Fibroblast of lung (primary cell): ENCODE results near the gene SKIL. TPM values are rescaled to one million over a fixed set of nuclear protein-coding genes. Genes with fewer than 3 reads are reported as not detected.

ENCODE experiments used
- DNase-seq, 2 donors: peaks; one replicate each; pipeline versions ENCODE4 v3.0.0 to v3.0.0-alpha.2; 2010; ENCODE audit warnings: low read depth in 2 of 2
- H2AFZ ChIP-seq: 2 replicates; pipeline ENCODE4 v1.5.1; 2012; ENCODE audit warnings: low read length, control low read depth, inconsistent platforms
- H3K27ac ChIP-seq: 2 replicates; pipeline ENCODE4 v1.5.1; 2011; ENCODE audit warnings: low read length, control low read depth; ENCODE audit not compliant: insufficient read depth
- H3K27me3 ChIP-seq: 2 replicates; pipeline ENCODE4 v1.5.1; 2011; ENCODE audit warnings: mild to moderate bottlenecking, low read length; ENCODE audit not compliant: control insufficient read depth, insufficient read depth
- H3K36me3 ChIP-seq: 2 replicates; pipeline ENCODE4 v1.5.1; 2011; ENCODE audit warnings: low read length; ENCODE audit not compliant: control insufficient read depth, insufficient read depth
- H3K4me1 ChIP-seq: 2 replicates; pipeline ENCODE4 v1.5.1; 2011; ENCODE audit warnings: low read length; ENCODE audit not compliant: control insufficient read depth, insufficient read depth; ENCODE audit errors: extremely low read depth
- H3K4me2 ChIP-seq: 2 replicates; pipeline ENCODE4 v1.5.1; 2011; ENCODE audit warnings: low read length, control low read depth; ENCODE audit not compliant: insufficient read depth; ENCODE audit errors: extremely low read depth
- H3K4me3 ChIP-seq, 4 experiments: fragments of 200-600 bp in 1 of 4; sonication (generic) in 1 of 4; replicated peaks in 1 of 4; 2 replicates each; pipeline ENCODE4 v1.5.1; 2011 to 2016; ENCODE audit warnings: low read length in 4 of 4, low read depth in 3 of 4, mild to moderate bottlenecking in 3 of 4, control low read depth in 2 of 4, inconsistent platforms in 1 of 4, mixed read lengths in 1 of 4; ENCODE audit not compliant: insufficient read depth in 1 of 4; ENCODE audit errors: control extremely low read depth in 1 of 4
- H3K79me2 ChIP-seq: 2 replicates; pipeline ENCODE4 v1.5.1; 2012; ENCODE audit warnings: mild to moderate bottlenecking, low read length, inconsistent platforms; ENCODE audit not compliant: control insufficient read depth, insufficient read depth
- H3K9ac ChIP-seq: 2 replicates; pipeline ENCODE4 v1.5.1; 2011; ENCODE audit warnings: mild to moderate bottlenecking, low read length, control low read depth; ENCODE audit not compliant: insufficient read depth
- H3K9me3 ChIP-seq: 2 replicates; pipeline ENCODE4 v1.5.1; 2012; ENCODE audit warnings: low read depth, low read length; ENCODE audit not compliant: control insufficient read depth, insufficient read depth
- H4K20me1 ChIP-seq: 2 replicates; pipeline ENCODE4 v1.5.1; 2011; ENCODE audit warnings: low read length; ENCODE audit not compliant: control insufficient read depth, insufficient read depth; ENCODE audit errors: extremely low read depth
- EZH2 ChIP-seq: IDR thresholded peaks from 2 replicates; pipeline ENCODE4 v1.5.1; 2012; ENCODE audit warnings: low read length, control low read depth, mild to moderate bottlenecking; ENCODE audit errors: missing control alignments
- polyA plus RNA-seq, 2 donors: library from polyadenylated mRNA; depleted of rRNA in 1 of 2; stranded (reverse) in 1 of 2; unstranded in 1 of 2; fragments of >200 nt; gene quantifications; 2 replicates each; pipeline ENCODE4 v1.2.1, GENCODE V29; 2011 to 2012; ENCODE audit warnings: missing spikeins in 1 of 2
- total RNA-seq: library from RNA; depleted of rRNA; stranded (reverse); fragments of >200 nt; gene quantifications from 2 replicates; pipeline ENCODE4 v1.2.1, GENCODE V29; 2014
- TF ChIP-seq, protein P1 (sequence below), 2 donors: IDR thresholded peaks in 1 of 2; conservative IDR thresholded peaks in 1 of 2; 1 replicate in 1 of 2; 2 replicates in 1 of 2; pipeline ENCODE4 v1.5.1; 2011 to 2012; ENCODE audit warnings: low read length in 2 of 2, control low read depth in 1 of 2, inconsistent platforms in 1 of 2, low read depth in 1 of 2, mild to moderate bottlenecking in 1 of 2

The SKIL gene
- total and polyA plus RNA-seq, 2 donors (not counting 1 experiment from before 2014, with no cell fraction given): 15.3 to 33.4 TPM

DNA sequence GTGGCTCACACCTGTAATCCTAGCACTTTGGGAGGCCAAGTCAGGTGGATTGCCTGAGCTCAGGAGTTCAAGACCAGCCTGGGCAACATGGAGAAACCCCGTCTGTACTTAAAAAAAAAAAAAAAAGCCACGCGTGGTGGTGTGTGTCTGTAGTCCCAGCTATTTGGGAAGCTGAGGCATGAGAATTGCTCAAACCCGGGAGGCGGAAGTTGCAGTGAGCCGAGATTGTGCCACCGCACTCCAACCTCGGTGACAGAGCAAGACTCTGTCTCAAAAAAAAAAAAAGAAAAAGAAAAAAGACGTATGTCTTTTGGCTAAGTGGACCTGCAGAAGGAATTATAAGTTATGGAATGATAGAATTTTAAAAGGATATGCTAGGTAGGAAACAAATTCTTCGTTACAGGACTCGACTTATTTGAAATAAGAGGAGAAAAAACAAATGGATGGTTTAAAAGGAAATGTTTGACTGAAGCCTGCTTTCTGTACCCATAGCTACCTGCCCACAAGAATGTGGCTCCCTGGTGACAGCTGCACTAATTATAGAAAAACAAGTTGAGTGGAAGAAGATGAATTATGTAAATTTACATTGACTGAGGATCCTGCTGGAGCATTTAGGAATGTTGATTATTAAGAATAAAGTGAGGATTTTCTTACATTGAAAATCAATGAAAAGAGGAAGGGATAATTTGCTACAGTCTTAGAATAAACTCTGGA, 36.0 kb upstream of the SKIL start:
- Histone ChIP-seq H4K20me1 (no peaks in the 10 kb centered on the region), H3K9ac (no peak overlapping the region)

DNA sequence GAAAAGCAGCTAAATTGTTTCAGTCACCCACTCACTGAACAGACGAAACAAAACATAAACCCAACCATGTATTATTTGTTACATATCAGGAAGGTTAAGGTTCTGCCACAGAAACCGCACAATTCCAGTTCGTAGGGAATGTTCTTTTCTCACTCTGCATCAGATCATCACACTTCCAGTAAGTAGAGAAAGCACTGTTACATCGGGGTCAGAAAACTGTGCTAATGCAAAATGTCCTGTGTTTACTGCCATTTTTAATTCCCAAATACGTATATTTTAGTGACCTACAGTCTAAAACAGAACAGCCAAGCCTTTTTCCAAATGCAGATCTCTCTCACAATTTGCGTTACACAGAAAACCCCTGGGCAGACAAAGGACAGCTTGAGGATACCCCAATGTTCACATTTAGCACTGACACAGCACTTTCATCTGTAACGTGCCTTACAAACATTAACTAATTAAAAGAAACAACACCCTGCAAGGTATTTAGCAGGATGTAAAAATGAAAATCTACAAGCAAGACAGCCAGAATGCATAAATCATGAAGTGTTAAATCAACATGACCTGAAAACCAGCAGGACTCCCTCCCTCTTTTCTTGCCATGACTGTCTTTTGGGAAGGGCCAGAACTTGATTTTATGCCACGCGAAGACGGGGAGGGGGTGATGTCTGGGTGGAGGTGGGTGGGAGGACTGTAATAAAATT, 34.8 kb upstream of the SKIL start:
- Histone ChIP-seq H2AFZ (peak overlapping the region; percentile 51), H3K4me3 (peak overlapping the region in 1 of 4 experiments; percentile 11), H3K79me2 (no peaks in the 10 kb centered on the region), H3K36me3 (no peaks in the 10 kb centered on the region), H3K9me3 (no peaks in the 10 kb centered on the region), H3K9ac (no peak overlapping the region), H3K4me1 (no peaks in the 10 kb centered on the region), H3K27ac (no peak overlapping the region), H3K4me2 (no peak overlapping the region), H3K27me3 (no peaks in the 10 kb centered on the region), H4K20me1 (no peaks in the 10 kb centered on the region)
- TF ChIP-seq EZH2: no peak
- TF ChIP-seq, protein P1, sequence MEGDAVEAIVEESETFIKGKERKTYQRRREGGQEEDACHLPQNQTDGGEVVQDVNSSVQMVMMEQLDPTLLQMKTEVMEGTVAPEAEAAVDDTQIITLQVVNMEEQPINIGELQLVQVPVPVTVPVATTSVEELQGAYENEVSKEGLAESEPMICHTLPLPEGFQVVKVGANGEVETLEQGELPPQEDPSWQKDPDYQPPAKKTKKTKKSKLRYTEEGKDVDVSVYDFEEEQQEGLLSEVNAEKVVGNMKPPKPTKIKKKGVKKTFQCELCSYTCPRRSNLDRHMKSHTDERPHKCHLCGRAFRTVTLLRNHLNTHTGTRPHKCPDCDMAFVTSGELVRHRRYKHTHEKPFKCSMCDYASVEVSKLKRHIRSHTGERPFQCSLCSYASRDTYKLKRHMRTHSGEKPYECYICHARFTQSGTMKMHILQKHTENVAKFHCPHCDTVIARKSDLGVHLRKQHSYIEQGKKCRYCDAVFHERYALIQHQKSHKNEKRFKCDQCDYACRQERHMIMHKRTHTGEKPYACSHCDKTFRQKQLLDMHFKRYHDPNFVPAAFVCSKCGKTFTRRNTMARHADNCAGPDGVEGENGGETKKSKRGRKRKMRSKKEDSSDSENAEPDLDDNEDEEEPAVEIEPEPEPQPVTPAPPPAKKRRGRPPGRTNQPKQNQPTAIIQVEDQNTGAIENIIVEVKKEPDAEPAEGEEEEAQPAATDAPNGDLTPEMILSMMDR (conservative IDR thresholded peaks at IDR 0.05 in 1 of 2, IDR thresholded peaks at IDR 0.05 in 1 of 2; ENCODE audit: low read depth in 1 of 2, low read length in 2 of 2): no peak
- peak; percentile 36 to 49 for DNase-seq

More for the DNA sequence above, 36.0 kb upstream of the SKIL start:
- no peaks in the 10 kb centered on the region for H3K27me3 ChIP-seq
- H3K4me2 ChIP-seq: no peak overlapping the region
- no peak overlapping the region for H3K27ac ChIP-seq
- no peak overlapping the region for H3K4me3 ChIP-seq
- peak in 1 of 2 donors; percentile 66 for DNase-seq
- no peaks in the 10 kb centered on the region for H3K4me1 ChIP-seq
- H3K79me2 ChIP-seq: no peaks in the 10 kb centered on the region
- no peaks in the 10 kb centered on the region for H3K36me3 ChIP-seq
- no peaks in the 10 kb centered on the region for H3K9me3 ChIP-seq
- H2AFZ ChIP-seq: no peak overlapping the region
- no peak for TF ChIP-seq EZH2
- TF ChIP-seq, protein P1 (conservative IDR thresholded peaks at IDR 0.05 in 1 of 2, IDR thresholded peaks at IDR 0.05 in 1 of 2; ENCODE audit: low read depth in 1 of 2, low read length in 2 of 2): no peak

DNA sequence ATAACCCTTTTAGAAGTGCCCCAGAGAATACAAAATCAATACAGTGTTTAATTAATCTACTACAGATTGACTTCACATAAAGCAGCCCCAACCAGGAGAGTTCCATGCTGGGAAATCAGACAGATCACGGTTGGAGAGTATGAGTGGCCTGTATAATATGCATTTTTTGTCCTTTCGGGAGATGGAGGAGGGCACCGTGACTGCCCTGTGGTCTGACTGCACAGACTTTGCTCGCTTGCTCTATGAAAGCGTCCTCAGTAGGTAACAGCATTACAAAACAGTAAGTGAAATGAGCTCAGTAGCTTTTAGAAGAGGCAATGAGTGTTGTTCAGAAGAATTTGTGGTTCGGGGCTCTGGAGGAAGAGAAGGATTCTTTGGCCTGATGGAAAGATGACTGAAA, 34.2 kb upstream of the SKIL start:
- H2AFZ ChIP-seq: no peak overlapping the region
- no peaks in the 10 kb centered on the region for H4K20me1 ChIP-seq
- no peaks in the 10 kb centered on the region for H3K36me3 ChIP-seq
- H3K9ac ChIP-seq: no peak overlapping the region
- no peak overlapping the region for H3K27ac ChIP-seq
- TF ChIP-seq EZH2: no peak
- no peak overlapping the region for H3K4me3 ChIP-seq
- H3K4me1 ChIP-seq: no peaks in the 10 kb centered on the region
- no peak overlapping the region for H3K4me2 ChIP-seq
- no peaks in the 10 kb centered on the region for H3K79me2 ChIP-seq
- no peaks in the 10 kb centered on the region for H3K27me3 ChIP-seq
- H3K9me3 ChIP-seq: no peaks in the 10 kb centered on the region
- DNase-seq: peak in 1 of 2 donors; percentile 74
